Tibial nerve (tissue), 4 donors: ENCODE results near the gene RAB3C.

Source experiments
- EP300 ChIP-seq, 2 donors: sonication (generic); formaldehyde crosslinking; IDR thresholded peaks; one replicate each; pipeline ENCODE4 v1.6.1; 2017; ENCODE audit warnings: antibody characterized with exemption in 2 of 2, mild to moderate bottlenecking in 1 of 2
- TF ChIP-seq, protein P1 (sequence below), 5 experiments: fragments of 200-600 bp in 3 of 5; fragments of 450-650 bp in 2 of 5; sonication (generic) in 3 of 5; IDR thresholded peaks; one replicate each; pipeline ENCODE4 v1.5.1; 2016 to 2019; ENCODE audit warnings: antibody characterized with exemption in 5 of 5, mild to moderate bottlenecking in 3 of 5, moderate library complexity in 2 of 5

DNA sequence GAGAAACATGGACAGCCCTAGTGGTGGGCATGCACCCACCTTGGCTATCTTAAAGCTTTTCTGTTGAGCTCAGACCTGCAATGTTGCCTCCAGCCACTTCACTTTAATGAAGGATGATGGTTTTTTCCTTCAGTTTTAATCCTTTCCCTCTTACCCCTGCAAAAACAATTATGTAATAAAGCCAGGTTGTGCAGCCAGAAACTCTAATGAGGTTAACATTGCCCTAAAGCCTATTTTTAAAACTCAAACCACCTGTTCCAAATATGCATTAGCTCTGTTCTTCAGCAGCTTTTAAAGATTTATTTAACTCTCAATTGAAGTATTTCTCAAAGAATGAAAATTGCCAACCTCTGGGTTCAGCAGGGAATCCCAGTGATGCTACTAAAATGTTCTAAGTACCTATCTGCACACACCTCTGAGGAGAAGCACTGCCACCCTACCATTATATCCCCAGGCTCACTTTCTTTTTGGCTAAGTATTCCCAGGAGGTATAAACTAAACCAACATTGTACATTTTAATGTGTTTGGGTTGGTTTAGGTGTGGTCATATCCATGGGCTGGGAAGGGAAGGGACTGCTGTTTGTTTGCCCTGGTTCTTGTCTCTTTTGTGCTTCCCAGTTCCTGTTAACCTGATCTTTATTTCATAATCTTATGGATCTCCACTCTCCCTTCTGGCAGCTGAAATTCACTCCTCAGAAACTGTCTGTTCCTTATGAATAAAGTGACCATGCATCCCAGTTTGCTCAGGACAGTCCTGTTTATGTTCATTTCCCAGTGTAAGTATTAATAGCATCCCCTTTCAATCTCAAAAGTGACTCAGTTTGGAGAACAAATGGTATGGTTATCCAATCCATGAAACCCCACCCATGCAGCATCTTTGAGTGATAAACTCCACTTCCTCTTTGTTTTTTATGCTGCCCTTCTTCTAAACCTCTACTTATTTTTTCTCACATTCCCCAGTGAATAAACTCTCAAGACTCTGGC lies 251.7 kb downstream of the RAB3C start:
- no peak for TF ChIP-seq EP300 (IDR thresholded peaks at IDR 0.05)
- TF ChIP-seq, protein P1, sequence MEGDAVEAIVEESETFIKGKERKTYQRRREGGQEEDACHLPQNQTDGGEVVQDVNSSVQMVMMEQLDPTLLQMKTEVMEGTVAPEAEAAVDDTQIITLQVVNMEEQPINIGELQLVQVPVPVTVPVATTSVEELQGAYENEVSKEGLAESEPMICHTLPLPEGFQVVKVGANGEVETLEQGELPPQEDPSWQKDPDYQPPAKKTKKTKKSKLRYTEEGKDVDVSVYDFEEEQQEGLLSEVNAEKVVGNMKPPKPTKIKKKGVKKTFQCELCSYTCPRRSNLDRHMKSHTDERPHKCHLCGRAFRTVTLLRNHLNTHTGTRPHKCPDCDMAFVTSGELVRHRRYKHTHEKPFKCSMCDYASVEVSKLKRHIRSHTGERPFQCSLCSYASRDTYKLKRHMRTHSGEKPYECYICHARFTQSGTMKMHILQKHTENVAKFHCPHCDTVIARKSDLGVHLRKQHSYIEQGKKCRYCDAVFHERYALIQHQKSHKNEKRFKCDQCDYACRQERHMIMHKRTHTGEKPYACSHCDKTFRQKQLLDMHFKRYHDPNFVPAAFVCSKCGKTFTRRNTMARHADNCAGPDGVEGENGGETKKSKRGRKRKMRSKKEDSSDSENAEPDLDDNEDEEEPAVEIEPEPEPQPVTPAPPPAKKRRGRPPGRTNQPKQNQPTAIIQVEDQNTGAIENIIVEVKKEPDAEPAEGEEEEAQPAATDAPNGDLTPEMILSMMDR (IDR thresholded peaks at IDR 0.05), result no peak
